ENCODE data around the gene POLR2E. TPM values are rescaled to one million over a fixed set of nuclear protein-coding genes. Genes with fewer than 3 reads are reported as not detected.

Gene POLR2E
- total and polyA plus RNA-seq, 2 of the 13 experiments (the other 11 are each of a cell fraction or from before 2014, with no cell fraction given) = 140 to 272 TPM

DNA sequence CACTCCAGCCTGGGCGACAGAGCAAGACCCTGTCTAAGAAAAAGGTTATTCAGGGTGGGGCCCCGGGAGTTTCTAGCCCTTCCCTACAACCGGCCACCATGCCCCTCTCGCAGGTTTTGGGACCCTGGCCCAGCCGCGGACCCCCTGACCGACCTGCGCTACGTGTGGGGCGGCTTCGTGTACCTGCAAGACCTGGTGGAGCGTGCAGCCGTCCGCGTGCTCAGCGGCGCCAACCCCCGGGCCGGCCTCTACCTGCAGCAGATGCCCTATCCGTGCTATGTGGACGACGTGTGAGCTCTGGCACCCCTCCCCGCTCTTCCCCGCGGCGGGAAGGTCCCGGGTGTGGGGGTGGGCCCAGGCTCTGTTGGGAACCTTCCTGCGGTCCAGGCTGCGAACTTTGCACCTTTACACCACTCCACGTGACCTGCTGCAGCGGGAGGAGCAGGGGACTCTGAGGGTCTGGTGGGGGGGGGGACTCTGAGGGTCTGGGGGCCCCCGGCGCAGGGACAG is 49.0 kb downstream of the POLR2E start (continued):
- TF ChIP-seq, protein P1, sequence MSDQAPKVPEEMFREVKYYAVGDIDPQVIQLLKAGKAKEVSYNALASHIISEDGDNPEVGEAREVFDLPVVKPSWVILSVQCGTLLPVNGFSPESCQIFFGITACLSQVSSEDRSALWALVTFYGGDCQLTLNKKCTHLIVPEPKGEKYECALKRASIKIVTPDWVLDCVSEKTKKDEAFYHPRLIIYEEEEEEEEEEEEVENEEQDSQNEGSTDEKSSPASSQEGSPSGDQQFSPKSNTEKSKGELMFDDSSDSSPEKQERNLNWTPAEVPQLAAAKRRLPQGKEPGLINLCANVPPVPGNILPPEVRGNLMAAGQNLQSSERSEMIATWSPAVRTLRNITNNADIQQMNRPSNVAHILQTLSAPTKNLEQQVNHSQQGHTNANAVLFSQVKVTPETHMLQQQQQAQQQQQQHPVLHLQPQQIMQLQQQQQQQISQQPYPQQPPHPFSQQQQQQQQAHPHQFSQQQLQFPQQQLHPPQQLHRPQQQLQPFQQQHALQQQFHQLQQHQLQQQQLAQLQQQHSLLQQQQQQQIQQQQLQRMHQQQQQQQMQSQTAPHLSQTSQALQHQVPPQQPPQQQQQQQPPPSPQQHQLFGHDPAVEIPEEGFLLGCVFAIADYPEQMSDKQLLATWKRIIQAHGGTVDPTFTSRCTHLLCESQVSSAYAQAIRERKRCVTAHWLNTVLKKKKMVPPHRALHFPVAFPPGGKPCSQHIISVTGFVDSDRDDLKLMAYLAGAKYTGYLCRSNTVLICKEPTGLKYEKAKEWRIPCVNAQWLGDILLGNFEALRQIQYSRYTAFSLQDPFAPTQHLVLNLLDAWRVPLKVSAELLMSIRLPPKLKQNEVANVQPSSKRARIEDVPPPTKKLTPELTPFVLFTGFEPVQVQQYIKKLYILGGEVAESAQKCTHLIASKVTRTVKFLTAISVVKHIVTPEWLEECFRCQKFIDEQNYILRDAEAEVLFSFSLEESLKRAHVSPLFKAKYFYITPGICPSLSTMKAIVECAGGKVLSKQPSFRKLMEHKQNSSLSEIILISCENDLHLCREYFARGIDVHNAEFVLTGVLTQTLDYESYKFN (CRISPR knock-in tag; conservative IDR thresholded peaks at IDR 0.05) = peak; percentile 86
- no peak for TF ChIP-seq MTA3 (CRISPR knock-in tag; IDR thresholded peaks at IDR 0.05)
- TF ChIP-seq, protein P2, sequence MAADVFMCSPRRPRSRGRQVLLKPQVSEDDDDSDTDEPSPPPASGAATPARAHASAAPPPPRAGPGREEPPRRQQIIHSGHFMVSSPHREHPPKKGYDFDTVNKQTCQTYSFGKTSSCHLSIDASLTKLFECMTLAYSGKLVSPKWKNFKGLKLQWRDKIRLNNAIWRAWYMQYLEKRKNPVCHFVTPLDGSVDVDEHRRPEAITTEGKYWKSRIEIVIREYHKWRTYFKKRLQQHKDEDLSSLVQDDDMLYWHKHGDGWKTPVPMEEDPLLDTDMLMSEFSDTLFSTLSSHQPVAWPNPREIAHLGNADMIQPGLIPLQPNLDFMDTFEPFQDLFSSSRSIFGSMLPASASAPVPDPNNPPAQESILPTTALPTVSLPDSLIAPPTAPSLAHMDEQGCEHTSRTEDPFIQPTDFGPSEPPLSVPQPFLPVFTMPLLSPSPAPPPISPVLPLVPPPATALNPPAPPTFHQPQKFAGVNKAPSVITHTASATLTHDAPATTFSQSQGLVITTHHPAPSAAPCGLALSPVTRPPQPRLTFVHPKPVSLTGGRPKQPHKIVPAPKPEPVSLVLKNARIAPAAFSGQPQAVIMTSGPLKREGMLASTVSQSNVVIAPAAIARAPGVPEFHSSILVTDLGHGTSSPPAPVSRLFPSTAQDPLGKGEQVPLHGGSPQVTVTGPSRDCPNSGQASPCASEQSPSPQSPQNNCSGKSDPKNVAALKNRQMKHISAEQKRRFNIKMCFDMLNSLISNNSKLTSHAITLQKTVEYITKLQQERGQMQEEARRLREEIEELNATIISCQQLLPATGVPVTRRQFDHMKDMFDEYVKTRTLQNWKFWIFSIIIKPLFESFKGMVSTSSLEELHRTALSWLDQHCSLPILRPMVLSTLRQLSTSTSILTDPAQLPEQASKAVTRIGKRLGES (CRISPR knock-in tag; IDR thresholded peaks at IDR 0.05; ENCODE audit: borderline replicate concordance) = no peak
- no peak for TF ChIP-seq ZNF510 (CRISPR knock-in tag; IDR thresholded peaks at IDR 0.05; ENCODE audit: low read depth)
- peak; percentile 52; the same call in 1 of the 2 replicates for TF ChIP-seq EED (CRISPR knock-in tag; IDR thresholded peaks at IDR 0.05)
- TF ChIP-seq SCMH1 (CRISPR knock-in tag; IDR thresholded peaks at IDR 0.05; ENCODE audit: borderline replicate concordance) = no peak
- TF ChIP-seq, protein P3, sequence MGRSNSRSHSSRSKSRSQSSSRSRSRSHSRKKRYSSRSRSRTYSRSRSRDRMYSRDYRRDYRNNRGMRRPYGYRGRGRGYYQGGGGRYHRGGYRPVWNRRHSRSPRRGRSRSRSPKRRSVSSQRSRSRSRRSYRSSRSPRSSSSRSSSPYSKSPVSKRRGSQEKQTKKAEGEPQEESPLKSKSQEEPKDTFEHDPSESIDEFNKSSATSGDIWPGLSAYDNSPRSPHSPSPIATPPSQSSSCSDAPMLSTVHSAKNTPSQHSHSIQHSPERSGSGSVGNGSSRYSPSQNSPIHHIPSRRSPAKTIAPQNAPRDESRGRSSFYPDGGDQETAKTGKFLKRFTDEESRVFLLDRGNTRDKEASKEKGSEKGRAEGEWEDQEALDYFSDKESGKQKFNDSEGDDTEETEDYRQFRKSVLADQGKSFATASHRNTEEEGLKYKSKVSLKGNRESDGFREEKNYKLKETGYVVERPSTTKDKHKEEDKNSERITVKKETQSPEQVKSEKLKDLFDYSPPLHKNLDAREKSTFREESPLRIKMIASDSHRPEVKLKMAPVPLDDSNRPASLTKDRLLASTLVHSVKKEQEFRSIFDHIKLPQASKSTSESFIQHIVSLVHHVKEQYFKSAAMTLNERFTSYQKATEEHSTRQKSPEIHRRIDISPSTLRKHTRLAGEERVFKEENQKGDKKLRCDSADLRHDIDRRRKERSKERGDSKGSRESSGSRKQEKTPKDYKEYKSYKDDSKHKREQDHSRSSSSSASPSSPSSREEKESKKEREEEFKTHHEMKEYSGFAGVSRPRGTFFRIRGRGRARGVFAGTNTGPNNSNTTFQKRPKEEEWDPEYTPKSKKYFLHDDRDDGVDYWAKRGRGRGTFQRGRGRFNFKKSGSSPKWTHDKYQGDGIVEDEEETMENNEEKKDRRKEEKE (IDR thresholded peaks at IDR 0.05) = no peak
- no peak for TF ChIP-seq ZNF776 (CRISPR knock-in tag; IDR thresholded peaks at IDR 0.05)
- no peak for TF ChIP-seq PCBP1 (IDR thresholded peaks at IDR 0.05; ENCODE audit: borderline replicate concordance, low read depth, low read length)
- no peak for TF ChIP-seq ZNF761 (CRISPR knock-in tag; conservative IDR thresholded peaks at IDR 0.05)
- no peak for TF ChIP-seq ZNF589 (CRISPR knock-in tag; conservative IDR thresholded peaks at IDR 0.05)
- TF ChIP-seq, protein P4, sequence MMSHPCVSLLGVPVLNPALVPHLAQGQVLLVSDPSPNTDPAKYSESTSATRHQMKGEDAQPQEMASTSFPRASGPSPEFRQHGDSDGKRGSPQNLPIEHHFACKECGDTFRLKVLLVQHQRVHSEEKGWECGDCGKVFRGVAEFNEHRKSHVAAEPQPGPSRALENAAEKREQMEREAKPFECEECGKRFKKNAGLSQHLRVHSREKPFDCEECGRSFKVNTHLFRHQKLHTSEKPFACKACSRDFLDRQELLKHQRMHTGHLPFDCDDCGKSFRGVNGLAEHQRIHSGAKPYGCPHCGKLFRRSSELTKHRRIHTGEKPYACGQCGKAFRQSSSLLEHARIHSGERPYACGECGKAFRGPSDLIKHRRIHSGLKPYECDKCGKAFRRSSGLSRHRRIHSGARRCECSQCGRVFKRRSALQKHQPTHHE (CRISPR knock-in tag; IDR thresholded peaks at IDR 0.05; ENCODE audit: borderline replicate concordance) = no peak
- TF ChIP-seq, protein P5, sequence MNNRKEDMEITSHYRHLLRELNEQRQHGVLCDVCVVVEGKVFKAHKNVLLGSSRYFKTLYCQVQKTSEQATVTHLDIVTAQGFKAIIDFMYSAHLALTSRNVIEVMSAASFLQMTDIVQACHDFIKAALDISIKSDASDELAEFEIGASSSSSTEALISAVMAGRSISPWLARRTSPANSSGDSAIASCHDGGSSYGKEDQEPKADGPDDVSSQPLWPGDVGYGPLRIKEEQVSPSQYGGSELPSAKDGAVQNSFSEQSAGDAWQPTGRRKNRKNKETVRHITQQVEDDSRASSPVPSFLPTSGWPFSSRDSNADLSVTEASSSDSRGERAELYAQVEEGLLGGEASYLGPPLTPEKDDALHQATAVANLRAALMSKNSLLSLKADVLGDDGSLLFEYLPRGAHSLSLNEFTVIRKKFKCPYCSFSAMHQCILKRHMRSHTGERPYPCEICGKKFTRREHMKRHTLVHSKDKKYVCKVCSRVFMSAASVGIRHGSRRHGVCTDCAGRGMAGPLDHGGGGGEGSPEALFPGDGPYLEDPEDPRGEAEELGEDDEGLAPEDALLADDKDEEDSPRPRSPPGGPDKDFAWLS (CRISPR knock-in tag; IDR thresholded peaks at IDR 0.05; ENCODE audit: borderline replicate concordance) = no peak
- TF ChIP-seq, protein P6, sequence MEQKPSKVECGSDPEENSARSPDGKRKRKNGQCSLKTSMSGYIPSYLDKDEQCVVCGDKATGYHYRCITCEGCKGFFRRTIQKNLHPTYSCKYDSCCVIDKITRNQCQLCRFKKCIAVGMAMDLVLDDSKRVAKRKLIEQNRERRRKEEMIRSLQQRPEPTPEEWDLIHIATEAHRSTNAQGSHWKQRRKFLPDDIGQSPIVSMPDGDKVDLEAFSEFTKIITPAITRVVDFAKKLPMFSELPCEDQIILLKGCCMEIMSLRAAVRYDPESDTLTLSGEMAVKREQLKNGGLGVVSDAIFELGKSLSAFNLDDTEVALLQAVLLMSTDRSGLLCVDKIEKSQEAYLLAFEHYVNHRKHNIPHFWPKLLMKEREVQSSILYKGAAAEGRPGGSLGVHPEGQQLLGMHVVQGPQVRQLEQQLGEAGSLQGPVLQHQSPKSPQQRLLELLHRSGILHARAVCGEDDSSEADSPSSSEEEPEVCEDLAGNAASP (CRISPR knock-in tag; IDR thresholded peaks at IDR 0.05; ENCODE audit: borderline replicate concordance) = no peak
- no peak for TF ChIP-seq CHCHD3 (CRISPR knock-in tag; IDR thresholded peaks at IDR 0.05)
